HG03342 (cell line): ENCODE results near the gene ELAPOR2.
"Not testable (repeated sequence)": the region's sequence is repeated elsewhere in the genome, so short reads cannot be mapped to it uniquely, and the experiment has no call there.

Experiments
- ATAC-seq: cut with Tn5 transposase; IDR thresholded peaks from one replicate; pipeline ENCODE4 v1.9.1; 2021; ENCODE audit warnings: mild to moderate bottlenecking, moderate library complexity; ENCODE audit not compliant: unreplicated experiment

The ELAPOR2 gene

GRCh38 chr7:87048839-87049238 lies 10.6 kb downstream of the ELAPOR2 start:
- ATAC-seq: no peak

- no peak for ATAC-seq
Observed at GRCh38 chr7:87046456-87046855, 13.0 kb downstream of the ELAPOR2 start.

- not testable (repeated sequence) for ATAC-seq
Observed at GRCh38 chr7:87044713-87045112, 14.7 kb downstream of the ELAPOR2 start.

GRCh38 chr7:87041586-87041985 lies 17.9 kb downstream of the ELAPOR2 start:
- ATAC-seq: not testable (repeated sequence)

GRCh38 chr7:87039691-87040299 lies 19.7 kb downstream of the ELAPOR2 start:
- ATAC-seq: not testable (repeated sequence)

GRCh38 chr7:87038993-87039690 lies 20.3 kb downstream of the ELAPOR2 start:
- ATAC-seq: no peak

- ATAC-seq: no peak
Observed at GRCh38 chr7:87036985-87037384, 22.5 kb downstream of the ELAPOR2 start.

- no peak for ATAC-seq
Observed at GRCh38 chr7:87032604-87033339, 26.7 kb downstream of the ELAPOR2 start.

- no peak for ATAC-seq
Observed at GRCh38 chr7:87029078-87029477, 30.4 kb downstream of the ELAPOR2 start.

- ATAC-seq: no peak
Observed at GRCh38 chr7:87028636-87029035, 30.8 kb downstream of the ELAPOR2 start.

- ATAC-seq: peak; percentile 91
Observed at GRCh38 chr7:87027900-87028299, 31.6 kb downstream of the ELAPOR2 start.

GRCh38 chr7:87021285-87021684 lies 38.2 kb downstream of the ELAPOR2 start:
- no peak for ATAC-seq

- no peak for ATAC-seq
Observed at GRCh38 chr7:87016606-87017005, 42.8 kb downstream of the ELAPOR2 start.

- no peak for ATAC-seq
Observed at GRCh38 chr7:87013840-87014190, 45.6 kb downstream of the ELAPOR2 start.

GRCh38 chr7:87013136-87013839 lies 46.2 kb downstream of the ELAPOR2 start:
- no peak for ATAC-seq
